Upper lobe of left lung (tissue), 6 donors: ENCODE measurements around the gene STX16. TPM values are rescaled to one million over a fixed set of nuclear protein-coding genes. Genes with fewer than 3 reads are reported as not detected.

Experiments used
- ATAC-seq, 2 donors: fragments of 200-7000 bp; cut with Tn5 transposase; one replicate each; pipeline ENCODE4 v1.9.1; 2022; ENCODE audit warnings: mild to moderate bottlenecking in 2 of 2, moderate library complexity in 2 of 2; ENCODE audit not compliant: low FRiP score in 2 of 2
- DNase-seq, 2 donors: peaks; one replicate each; pipeline ENCODE4 v3.0.0-alpha.2; 2019 to 2020
- H3K27ac ChIP-seq, 4 donors: fragments of 200-600 bp; sonication (generic); one replicate each; pipeline ENCODE4 v1.5.1; 2016 to 2019
- H3K27me3 ChIP-seq, 4 donors: fragments of 200-600 bp; sonication (generic); one replicate each; pipeline ENCODE4 v1.5.1; 2017 to 2019
- H3K36me3 ChIP-seq, 4 donors: fragments of 200-600 bp; sonication (generic); one replicate each; pipeline ENCODE4 v1.5.1; 2016 to 2019
- H3K4me1 ChIP-seq, 4 donors: fragments of 200-600 bp; sonication (generic); one replicate each; pipeline ENCODE4 v1.5.1; 2018 to 2019
- H3K4me3 ChIP-seq, 4 donors: fragments of 200-600 bp; sonication (generic); one replicate each; pipeline ENCODE4 v1.5.1; 2017 to 2019; ENCODE audit warnings: mild to moderate bottlenecking in 2 of 4, moderate library complexity in 1 of 4
- H3K9me3 ChIP-seq, 4 donors: fragments of 200-600 bp; sonication (generic); one replicate each; pipeline ENCODE4 v1.5.1; 2018 to 2019
- CTCF ChIP-seq, 6 experiments: fragments of 450-650 bp in 4 of 6; fragments of 200-600 bp in 2 of 6; sonication (generic) in 2 of 6; IDR thresholded peaks; one replicate each; pipeline ENCODE4 v1.5.1; 2016 to 2019; ENCODE audit warnings: antibody characterized with exemption in 6 of 6
- EP300 ChIP-seq, 4 donors: sonication (generic); formaldehyde crosslinking; IDR thresholded peaks; one replicate each; pipeline ENCODE4 v1.5.1; 2017; ENCODE audit warnings: antibody characterized with exemption in 4 of 4, control low read depth in 2 of 4
- POLR2A ChIP-seq, 4 donors: fragments of 450-650 bp; IDR thresholded peaks; one replicate each; pipeline ENCODE4 v1.5.1; 2016 to 2017; ENCODE audit warnings: antibody characterized with exemption in 4 of 4, mild to moderate bottlenecking in 2 of 4
- POLR2AphosphoS5 ChIP-seq, 2 donors: sonication (generic); formaldehyde crosslinking; IDR thresholded peaks; one replicate each; pipeline ENCODE4 v1.5.1; 2017; ENCODE audit warnings: antibody characterized with exemption in 2 of 2
- WGBS, 2 donors: methylation state at CpG; one replicate each; pipeline ENCODE4 v1.1.5; 2017 to 2018; 5-methylcytosine and 5-hydroxymethylcytosine counted together
- total RNA-seq, 6 donors: library from RNA; depleted of rRNA in 4 of 6; stranded (reverse); fragments of >200 nt in 4 of 6; gene quantifications; one replicate each; pipeline versions ENCODE4 v1.1.0 to v1.2.1, GENCODE V29; 2016 to 2021
- donor health status: DM: no; HTN: no; CAD: no; lungs with moderate emphysema.
- donor health status: DM: no; HTN: yes; CAD: no; lungs with severe emphysema.

STX16 gene
- total RNA-seq, 6 donors from 2014 or later, result 42.1 to 469 (median 64.7) TPM

- Histone ChIP-seq H3K27me3 (no peaks in the 10 kb centered on the region), H3K4me1 (peaks cover 0 to 13% (median 6%) of the 10 kb centered on the region in 4 donors), H3K36me3 (peaks cover 6 to 78% (median 41%) of the 10 kb centered on the region in 4 donors), H3K4me3 (no peak overlapping the region), H3K27ac (peak overlapping the region in 3 of 4 donors; percentile 7 to 63 (median 37)), H3K9me3 (no peaks in the 10 kb centered on the region)
- TF ChIP-seq EP300 (IDR thresholded peaks at IDR 0.05) (no peak), POLR2AphosphoS5 (IDR thresholded peaks at IDR 0.05) (no peak), POLR2A (IDR thresholded peaks at IDR 0.05) (no peak), CTCF (IDR thresholded peaks at IDR 0.05) (no peak)
- DNase-seq (peak; percentile 49 to 77), ATAC-seq (peak in 1 of 2 donors; percentile 57)
- 54 to 76% methylated on average over 14 to 16 of the region's 16 CpGs for WGBS, 2 donors
Observed at GRCh38 chr20:58669287-58670006, 18.4 kb downstream of the STX16 start.

GRCh38 chr20:58670102-58670501 lies 19.0 kb downstream of the STX16 start:
- WGBS, 2 donors, result 79 to 83% methylated on average over 1 of the region's 1 CpG
- no peaks in the 10 kb centered on the region for H3K9me3 ChIP-seq
- H3K36me3 ChIP-seq, result peaks cover 11 to 85% (median 48%) of the 10 kb centered on the region in 4 donors
- H3K4me1 ChIP-seq, result peaks cover 0 to 13% (median 6%) of the 10 kb centered on the region in 4 donors
- H3K4me3 ChIP-seq, result no peak overlapping the region
- H3K27me3 ChIP-seq, result no peaks in the 10 kb centered on the region
- H3K27ac ChIP-seq, result no peak overlapping the region
- DNase-seq (no peak), ATAC-seq (no peak)
- no peak for TF ChIP-seq EP300 (IDR thresholded peaks at IDR 0.05)
- no peak for TF ChIP-seq POLR2AphosphoS5 (IDR thresholded peaks at IDR 0.05)
- TF ChIP-seq POLR2A (IDR thresholded peaks at IDR 0.05), result no peak
- no peak for TF ChIP-seq CTCF (IDR thresholded peaks at IDR 0.05)

GRCh38 chr20:58670659-58671058 lies 19.6 kb downstream of the STX16 start:
- no peak for ATAC-seq
- Histone ChIP-seq H3K27me3 (no peaks in the 10 kb centered on the region), H3K9me3 (no peaks in the 10 kb centered on the region), H3K4me3 (no peak overlapping the region), H3K27ac (no peak overlapping the region), H3K4me1 (peaks cover 0 to 13% (median 6%) of the 10 kb centered on the region in 4 donors), H3K36me3 (peaks cover 11 to 87% (median 52%) of the 10 kb centered on the region in 4 donors)
- no peak for TF ChIP-seq EP300 (IDR thresholded peaks at IDR 0.05)
- no peak for TF ChIP-seq POLR2AphosphoS5 (IDR thresholded peaks at IDR 0.05)
- no peak for TF ChIP-seq CTCF (IDR thresholded peaks at IDR 0.05)
- no peak for TF ChIP-seq POLR2A (IDR thresholded peaks at IDR 0.05)
- no peak for DNase-seq
- WGBS, 2 donors, result 65 to 73% methylated on average over 4 of the region's 4 CpGs

- Histone ChIP-seq H3K27ac (no peak overlapping the region), H3K36me3 (peaks cover 11 to 92% (median 61%) of the 10 kb centered on the region in 4 donors), H3K9me3 (no peaks in the 10 kb centered on the region), H3K4me1 (peaks cover 0 to 11% (median 4%) of the 10 kb centered on the region in 4 donors), H3K27me3 (no peaks in the 10 kb centered on the region), H3K4me3 (no peak overlapping the region)
- no peak for ATAC-seq
- TF ChIP-seq POLR2AphosphoS5 (IDR thresholded peaks at IDR 0.05) (no peak), EP300 (IDR thresholded peaks at IDR 0.05) (no peak), POLR2A (IDR thresholded peaks at IDR 0.05) (no peak), CTCF (IDR thresholded peaks at IDR 0.05) (no peak)
- DNase-seq, result no peak
- WGBS, 2 donors, result 92 to 93% methylated on average over 9 of the region's 9 CpGs
Observed at GRCh38 chr20:58673119-58673518, 22.0 kb downstream of the STX16 start.
